Measurements from ENCODE around the gene CRYBB3. TPM values are rescaled to one million over a fixed set of nuclear protein-coding genes. Genes with fewer than 3 reads are reported as not detected.

Gene CRYBB3
- total RNA-seq, 1 donor from 2014 or later = not detected

DNA sequence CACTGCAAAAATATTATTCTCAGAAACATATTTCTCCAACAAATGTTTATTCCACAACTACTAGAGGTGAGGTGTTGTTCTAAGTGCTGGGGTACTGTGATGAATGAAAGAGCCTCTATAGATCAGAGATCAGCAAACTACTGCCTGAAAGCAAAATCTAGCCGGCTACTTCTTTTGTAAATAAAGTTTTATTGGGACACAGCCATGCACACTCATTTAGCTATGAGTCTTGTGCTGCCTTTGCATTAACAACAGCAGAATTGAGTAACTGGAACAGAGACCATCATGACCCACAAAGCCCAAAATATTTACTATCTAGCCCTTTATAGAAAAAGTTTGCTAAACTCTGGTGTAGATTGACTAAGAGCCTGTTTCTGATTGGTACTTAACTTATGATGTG, 37.1 kb upstream of the CRYBB3 start:
- H3K4me3 ChIP-seq (ENCODE audit: low read length in 3 of 3) = no peak overlapping the region
- H3K27me3 ChIP-seq (ENCODE audit: control insufficient read depth in 3 of 3, insufficient read depth in 3 of 3, low read length in 3 of 3) = no peaks in the 10 kb centered on the region
- H3K36me3 ChIP-seq (ENCODE audit: control insufficient read depth in 3 of 3, insufficient read depth in 3 of 3, low read length in 3 of 3) = peaks cover 0 to 7% (median 0%) of the 10 kb centered on the region in 3 donors
- no peaks in the 10 kb centered on the region for H3K9me3 ChIP-seq (ENCODE audit: control insufficient read depth in 3 of 3, low read length in 3 of 3)
- peak overlapping the region; percentile 86 for H3K27ac ChIP-seq (ENCODE audit: low read depth, low read length)
- no peak overlapping the region for H3K9ac ChIP-seq (ENCODE audit: low read depth in 1 of 3, low read length in 3 of 3)
- H3K4me1 ChIP-seq (ENCODE audit: control insufficient read depth in 3 of 3, insufficient read depth in 3 of 3, low read length in 3 of 3) = peaks cover 30 to 77% (median 75%) of the 10 kb centered on the region in 3 donors

- peaks cover 13 to 52% (median 52%) of the 10 kb centered on the region in 3 donors for H3K4me1 ChIP-seq (ENCODE audit: control insufficient read depth in 3 of 3, insufficient read depth in 3 of 3, low read length in 3 of 3)
- H3K4me3 ChIP-seq (ENCODE audit: low read length in 3 of 3) = no peak overlapping the region
- H3K27me3 ChIP-seq (ENCODE audit: control insufficient read depth in 3 of 3, insufficient read depth in 3 of 3, low read length in 3 of 3) = no peaks in the 10 kb centered on the region
- no peaks in the 10 kb centered on the region for H3K9me3 ChIP-seq (ENCODE audit: control insufficient read depth in 3 of 3, low read length in 3 of 3)
- peaks cover 0 to 8% (median 0%) of the 10 kb centered on the region in 3 donors for H3K36me3 ChIP-seq (ENCODE audit: control insufficient read depth in 3 of 3, insufficient read depth in 3 of 3, low read length in 3 of 3)
- peak overlapping the region in 1 of 3 donors; percentile 27 for H3K9ac ChIP-seq (ENCODE audit: low read depth in 1 of 3, low read length in 3 of 3)
- peak overlapping the region; percentile 31 for H3K27ac ChIP-seq (ENCODE audit: low read depth, low read length)
Measured at GRCh38 chr22:25165785-25166184, 33.9 kb upstream of the CRYBB3 start.

- Histone ChIP-seq H3K27me3 (ENCODE audit: control insufficient read depth in 3 of 3, insufficient read depth in 3 of 3, low read length in 3 of 3) (no peaks in the 10 kb centered on the region), H3K9me3 (ENCODE audit: control insufficient read depth in 3 of 3, low read length in 3 of 3) (no peaks in the 10 kb centered on the region), H3K4me1 (ENCODE audit: control insufficient read depth in 3 of 3, insufficient read depth in 3 of 3, low read length in 3 of 3) (peaks cover 13 to 48% (median 47%) of the 10 kb centered on the region in 3 donors), H3K9ac (ENCODE audit: low read depth in 1 of 3, low read length in 3 of 3) (peak overlapping the region in 1 of 3 donors; percentile 25), H3K4me3 (ENCODE audit: low read length in 3 of 3) (no peak overlapping the region), H3K36me3 (ENCODE audit: control insufficient read depth in 3 of 3, insufficient read depth in 3 of 3, low read length in 3 of 3) (peaks cover 0 to 10% (median 0%) of the 10 kb centered on the region in 3 donors), H3K27ac (ENCODE audit: low read depth, low read length) (peak overlapping the region; percentile 31)
Measured at GRCh38 chr22:25166266-25167040, 33.2 kb upstream of the CRYBB3 start.

GRCh38 chr22:25167082-25167481, 32.6 kb upstream of the CRYBB3 start:
- peaks cover 0 to 8% (median 2%) of the 10 kb centered on the region in 3 donors for H3K36me3 ChIP-seq (ENCODE audit: control insufficient read depth in 3 of 3, insufficient read depth in 3 of 3, low read length in 3 of 3)
- H3K9me3 ChIP-seq (ENCODE audit: control insufficient read depth in 3 of 3, low read length in 3 of 3) = no peaks in the 10 kb centered on the region
- no peak overlapping the region for H3K27ac ChIP-seq (ENCODE audit: low read depth, low read length)

DNA sequence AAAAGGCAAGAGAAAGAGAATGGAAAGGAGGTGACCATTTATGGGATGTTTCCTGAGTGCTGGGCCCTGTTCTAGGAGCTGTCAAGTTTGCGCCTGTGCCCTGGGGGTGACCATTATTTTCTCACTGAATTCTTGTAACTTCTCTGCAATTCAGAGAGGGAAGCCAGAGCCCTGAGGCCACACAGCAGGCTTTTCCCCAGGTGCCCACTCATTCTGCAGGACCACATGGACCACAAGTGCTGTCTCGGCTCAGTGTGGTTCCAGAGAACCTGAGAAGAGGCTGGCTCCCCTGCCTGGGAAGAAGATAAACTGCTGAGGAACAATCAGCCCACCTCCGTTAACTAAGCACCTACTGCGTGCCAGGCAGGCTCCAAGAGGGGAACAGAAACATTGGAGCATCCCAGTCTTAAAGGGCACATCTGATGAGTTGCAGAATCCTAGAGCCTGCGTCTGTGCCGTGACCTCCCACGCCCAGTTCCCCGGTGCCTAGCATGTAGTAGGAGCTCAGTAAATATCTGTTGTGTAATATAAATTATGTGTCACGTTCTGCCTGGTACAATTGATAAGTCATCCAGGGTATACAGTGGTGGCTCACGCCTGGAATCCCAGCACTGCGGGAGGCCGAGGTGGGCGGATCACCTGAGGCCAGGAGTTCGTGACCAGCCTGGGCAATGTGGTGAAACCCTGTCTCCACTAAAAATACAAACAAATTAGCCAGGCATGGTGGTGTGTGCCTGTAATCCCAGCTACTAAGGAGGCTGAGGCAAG, 31.6 kb upstream of the CRYBB3 start:
- Histone ChIP-seq H3K27me3 (ENCODE audit: control insufficient read depth in 3 of 3, insufficient read depth in 3 of 3, low read length in 3 of 3) (no peaks in the 10 kb centered on the region), H3K9me3 (ENCODE audit: control insufficient read depth in 3 of 3, low read length in 3 of 3) (no peaks in the 10 kb centered on the region), H3K27ac (ENCODE audit: low read depth, low read length) (no peak overlapping the region), H3K4me1 (ENCODE audit: control insufficient read depth in 3 of 3, insufficient read depth in 3 of 3, low read length in 3 of 3) (peaks cover 9 to 39% (median 36%) of the 10 kb centered on the region in 3 donors), H3K36me3 (ENCODE audit: control insufficient read depth in 3 of 3, insufficient read depth in 3 of 3, low read length in 3 of 3) (peaks cover 0 to 8% (median 2%) of the 10 kb centered on the region in 3 donors), H3K4me3 (ENCODE audit: low read length in 3 of 3) (no peak overlapping the region), H3K9ac (ENCODE audit: low read depth in 1 of 3, low read length in 3 of 3) (no peak overlapping the region)

More at GRCh38 chr22:25167082-25167481, 32.6 kb upstream of the CRYBB3 start:
- Histone ChIP-seq H3K9ac (ENCODE audit: low read depth in 1 of 3, low read length in 3 of 3) (peak overlapping the region in 1 of 3 donors; percentile 25), H3K4me3 (ENCODE audit: low read length in 3 of 3) (no peak overlapping the region), H3K4me1 (ENCODE audit: control insufficient read depth in 3 of 3, insufficient read depth in 3 of 3, low read length in 3 of 3) (peaks cover 13 to 44% (median 41%) of the 10 kb centered on the region in 3 donors), H3K27me3 (ENCODE audit: control insufficient read depth in 3 of 3, insufficient read depth in 3 of 3, low read length in 3 of 3) (no peaks in the 10 kb centered on the region)

DNA sequence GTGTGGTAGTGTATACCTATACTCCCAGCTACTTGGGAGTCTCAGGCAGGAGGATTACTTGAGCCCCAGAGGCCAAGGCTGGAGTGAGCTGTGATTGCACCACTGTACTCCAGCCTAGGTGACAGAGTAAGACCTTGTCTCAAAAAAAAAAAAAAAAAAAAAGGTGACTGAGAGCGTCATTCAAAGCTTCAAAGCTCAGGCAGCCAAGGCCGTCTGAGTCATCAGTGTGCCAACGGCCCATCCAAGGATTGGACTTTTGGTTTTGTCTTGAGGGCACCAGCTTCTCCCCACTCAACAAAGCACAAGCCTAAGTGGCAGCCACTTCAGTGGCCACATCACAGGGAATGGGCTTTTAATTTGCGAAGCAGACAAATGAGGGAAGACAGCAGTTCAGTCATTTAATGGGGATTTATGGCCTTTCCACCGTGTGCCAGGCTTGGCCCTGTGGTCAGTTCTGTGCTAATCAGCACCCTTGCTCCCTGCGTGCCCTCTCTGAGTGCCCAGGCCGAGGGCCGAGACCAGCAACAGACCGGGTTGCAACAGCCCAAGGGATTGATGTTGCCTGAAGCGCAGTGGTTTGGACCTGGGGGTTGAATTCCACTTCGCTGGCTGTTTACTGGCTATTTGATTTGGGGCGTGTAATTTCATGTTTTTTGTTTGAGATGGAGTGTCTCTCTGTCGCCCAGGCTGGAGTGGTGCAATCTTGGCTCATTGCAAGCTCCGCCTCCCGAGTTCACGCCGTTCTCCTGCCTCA, 30.2 kb upstream of the CRYBB3 start:
- H3K36me3 ChIP-seq (ENCODE audit: control insufficient read depth in 3 of 3, insufficient read depth in 3 of 3, low read length in 3 of 3) = peaks cover 2 to 16% (median 9%) of the 10 kb centered on the region in 3 donors
- no peaks in the 10 kb centered on the region for H3K9me3 ChIP-seq (ENCODE audit: control insufficient read depth in 3 of 3, low read length in 3 of 3)
- no peak overlapping the region for H3K9ac ChIP-seq (ENCODE audit: low read depth in 1 of 3, low read length in 3 of 3)
- no peaks in the 10 kb centered on the region for H3K27me3 ChIP-seq (ENCODE audit: control insufficient read depth in 3 of 3, insufficient read depth in 3 of 3, low read length in 3 of 3)
- H3K4me1 ChIP-seq (ENCODE audit: control insufficient read depth in 3 of 3, insufficient read depth in 3 of 3, low read length in 3 of 3) = peaks cover 9 to 30% (median 25%) of the 10 kb centered on the region in 3 donors
- H3K4me3 ChIP-seq (ENCODE audit: low read length in 3 of 3) = no peak overlapping the region
- no peak overlapping the region for H3K27ac ChIP-seq (ENCODE audit: low read depth, low read length)

- no peak overlapping the region for H3K4me3 ChIP-seq (ENCODE audit: low read length in 3 of 3)
- H3K27me3 ChIP-seq (ENCODE audit: control insufficient read depth in 3 of 3, insufficient read depth in 3 of 3, low read length in 3 of 3) = no peaks in the 10 kb centered on the region
- no peak overlapping the region for H3K9ac ChIP-seq (ENCODE audit: low read depth in 1 of 3, low read length in 3 of 3)
- H3K27ac ChIP-seq (ENCODE audit: low read depth, low read length) = no peak overlapping the region
- no peaks in the 10 kb centered on the region for H3K9me3 ChIP-seq (ENCODE audit: control insufficient read depth in 3 of 3, low read length in 3 of 3)
- H3K36me3 ChIP-seq (ENCODE audit: control insufficient read depth in 3 of 3, insufficient read depth in 3 of 3, low read length in 3 of 3) = peaks cover 9 to 26% (median 19%) of the 10 kb centered on the region in 3 donors
- peaks cover 2 to 20% (median 19%) of the 10 kb centered on the region in 3 donors for H3K4me1 ChIP-seq (ENCODE audit: control insufficient read depth in 3 of 3, insufficient read depth in 3 of 3, low read length in 3 of 3)
Measured at GRCh38 chr22:25170426-25170980, 29.2 kb upstream of the CRYBB3 start.

GRCh38 chr22:25172153-25172552, 27.5 kb upstream of the CRYBB3 start:
- Histone ChIP-seq H3K4me3 (ENCODE audit: low read length in 3 of 3) (no peak overlapping the region), H3K27me3 (ENCODE audit: control insufficient read depth in 3 of 3, insufficient read depth in 3 of 3, low read length in 3 of 3) (no peaks in the 10 kb centered on the region), H3K9me3 (ENCODE audit: control insufficient read depth in 3 of 3, low read length in 3 of 3) (no peaks in the 10 kb centered on the region), H3K4me1 (ENCODE audit: control insufficient read depth in 3 of 3, insufficient read depth in 3 of 3, low read length in 3 of 3) (peaks cover 0 to 6% (median 5%) of the 10 kb centered on the region in 3 donors), H3K36me3 (ENCODE audit: control insufficient read depth in 3 of 3, insufficient read depth in 3 of 3, low read length in 3 of 3) (peaks cover 19 to 40% (median 29%) of the 10 kb centered on the region in 3 donors), H3K9ac (ENCODE audit: low read depth in 1 of 3, low read length in 3 of 3) (no peak overlapping the region), H3K27ac (ENCODE audit: low read depth, low read length) (no peak overlapping the region)

DNA sequence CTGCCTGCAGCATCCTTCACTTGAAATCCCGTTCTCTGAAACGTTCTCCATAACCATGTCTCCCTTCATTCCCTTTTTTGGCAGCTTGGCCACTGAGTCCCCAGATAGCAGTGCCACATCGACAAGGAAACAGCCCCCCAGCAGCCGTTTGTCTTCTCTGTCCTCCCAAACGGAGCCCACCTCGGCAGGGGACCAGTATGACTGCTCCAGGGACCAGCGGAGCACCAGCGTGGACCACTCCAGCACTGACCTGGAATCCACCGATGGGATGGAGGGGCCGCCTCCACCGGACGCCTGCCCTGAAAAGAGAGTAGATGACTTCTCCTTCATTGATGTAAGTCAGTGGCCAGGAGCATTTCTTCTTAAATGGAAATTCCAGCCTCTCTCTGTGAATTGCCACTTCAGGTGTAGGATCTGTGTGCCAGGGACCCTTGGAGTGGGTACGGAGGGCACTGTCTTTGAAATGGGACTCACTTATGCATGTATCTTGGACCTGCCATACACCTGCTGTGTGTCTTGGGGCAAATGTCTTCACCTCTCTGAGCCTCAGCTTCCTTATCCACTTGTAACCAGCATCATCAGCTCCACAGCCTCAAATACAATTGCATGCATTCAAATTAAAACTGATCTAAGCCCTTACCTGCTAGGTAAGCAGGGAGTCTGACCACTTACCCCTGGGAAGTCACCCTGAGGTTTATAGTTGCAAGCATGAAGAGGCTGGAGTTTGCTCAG, 25.3 kb upstream of the CRYBB3 start:
- Histone ChIP-seq H3K27ac (ENCODE audit: low read depth, low read length) (no peak overlapping the region), H3K27me3 (ENCODE audit: control insufficient read depth in 3 of 3, insufficient read depth in 3 of 3, low read length in 3 of 3) (no peaks in the 10 kb centered on the region), H3K4me1 (ENCODE audit: control insufficient read depth in 3 of 3, insufficient read depth in 3 of 3, low read length in 3 of 3) (peaks cover 0 to 6% (median 4%) of the 10 kb centered on the region in 3 donors), H3K9ac (ENCODE audit: low read depth in 1 of 3, low read length in 3 of 3) (no peak overlapping the region), H3K36me3 (ENCODE audit: control insufficient read depth in 3 of 3, insufficient read depth in 3 of 3, low read length in 3 of 3) (peaks cover 26 to 45% (median 29%) of the 10 kb centered on the region in 3 donors), H3K4me3 (ENCODE audit: low read length in 3 of 3) (no peak overlapping the region), H3K9me3 (ENCODE audit: control insufficient read depth in 3 of 3, low read length in 3 of 3) (no peaks in the 10 kb centered on the region)
